Large intestine (tissue), 3 donors: Measurements from ENCODE around the gene SNAPC2. TPM values are rescaled to one million over a fixed set of nuclear protein-coding genes. Genes with fewer than 3 reads are reported as not detected.
"Not testable (repeated sequence)": the region's sequence is repeated elsewhere in the genome, so short reads cannot be mapped to it uniquely, and the experiment has no call there.

Experiments
- DNase-seq, 2 donors: peaks; one replicate each; pipeline versions ENCODE4 v3.0.0 to v3.0.0-alpha.2; 2013
- H3K27ac ChIP-seq: one replicate; pipeline ENCODE4 v1.5.1; 2013; ENCODE audit warnings: low read length
- H3K27me3 ChIP-seq: 2 replicates; pipeline ENCODE4 v1.6.1; 2013; ENCODE audit warnings: low read length; ENCODE audit not compliant: control insufficient read depth, insufficient read depth
- H3K36me3 ChIP-seq: 2 replicates; pipeline ENCODE4 v1.6.1; 2013; ENCODE audit warnings: low read length; ENCODE audit not compliant: control insufficient read depth, insufficient read depth
- H3K4me1 ChIP-seq: one replicate; pipeline ENCODE4 v1.6.1; 2013; ENCODE audit warnings: low read length; ENCODE audit not compliant: control insufficient read depth, insufficient read depth
- H3K4me3 ChIP-seq: one replicate; pipeline ENCODE4 v1.5.1; 2013; ENCODE audit warnings: low read length
- H3K9me3 ChIP-seq: one replicate; pipeline ENCODE4 v1.6.1; 2013; ENCODE audit warnings: mild to moderate bottlenecking, low read depth, low read length, moderate library complexity; ENCODE audit not compliant: control insufficient read depth
- WGBS: methylation state at CpG from one replicate; pipeline ENCODE4 v1.1.5; 2013; ENCODE audit warnings: low lambda C conversion rate; ENCODE audit not compliant: insufficient coverage; 5-methylcytosine and 5-hydroxymethylcytosine counted together
- polyA plus RNA-seq: library from polyadenylated mRNA; unstranded; fragments of 120-200 nt; gene quantifications from one replicate; pipeline ENCODE4 v1.2.1, GENCODE V29; 2013

Gene SNAPC2
- polyA plus RNA-seq, 1 donor, result 15.7 TPM

- Histone ChIP-seq H3K4me1 (peaks cover 13% of the 10 kb centered on the region), H3K27ac (no peak overlapping the region), H3K9me3 (no peaks in the 10 kb centered on the region), H3K36me3 (no peaks in the 10 kb centered on the region), H3K4me3 (peak overlapping the region; percentile 45), H3K27me3 (peaks cover 19% of the 10 kb centered on the region)
- no CpG with 5 or more reads among the region's 8 CpGs for WGBS
- no peak for DNase-seq
Observed at GRCh38 chr19:7888826-7889217, 31.3 kb upstream of the SNAPC2 start.

GRCh38 chr19:7893362-7894101 lies 26.6 kb upstream of the SNAPC2 start:
- 100% methylated on average over 1 of the region's 18 CpGs for WGBS
- not testable (repeated sequence) for H3K27me3 ChIP-seq

GRCh38 chr19:7894612-7895309 lies 25.4 kb upstream of the SNAPC2 start:
- peaks cover 3% of the 10 kb centered on the region for H3K27me3 ChIP-seq
- no peak for DNase-seq
- H3K4me1 ChIP-seq, result peaks cover 12% of the 10 kb centered on the region
- no CpG with 5 or more reads among the region's 18 CpGs for WGBS
- H3K27ac ChIP-seq, result no peak overlapping the region
- H3K4me3 ChIP-seq, result no peak overlapping the region
- no peaks in the 10 kb centered on the region for H3K36me3 ChIP-seq
- peaks cover 7% of the 10 kb centered on the region for H3K9me3 ChIP-seq

More at GRCh38 chr19:7893362-7894101, 26.6 kb upstream of the SNAPC2 start:
- H3K27ac ChIP-seq, H3K4me3 ChIP-seq, DNase-seq, H3K9me3 ChIP-seq, H3K36me3 ChIP-seq: not testable (repeated sequence)
- H3K4me1 ChIP-seq, result peaks cover 16% of the 10 kb centered on the region

GRCh38 chr19:7895565-7895964 lies 24.6 kb upstream of the SNAPC2 start:
- Histone ChIP-seq H3K4me1 (peaks cover 12% of the 10 kb centered on the region), H3K36me3 (no peaks in the 10 kb centered on the region), H3K9me3 (peaks cover 10% of the 10 kb centered on the region), H3K4me3 (no peak overlapping the region), H3K27me3 (no peaks in the 10 kb centered on the region), H3K27ac (no peak overlapping the region)
- no CpG with 5 or more reads among the region's 13 CpGs for WGBS
- no peak for DNase-seq

- Histone ChIP-seq H3K4me3 (no peak overlapping the region), H3K27me3 (no peaks in the 10 kb centered on the region), H3K4me1 (peaks cover 12% of the 10 kb centered on the region), H3K36me3 (no peaks in the 10 kb centered on the region), H3K9me3 (peaks cover 10% of the 10 kb centered on the region), H3K27ac (peak overlapping the region; percentile 56)
- no CpG with 5 or more reads among the region's 11 CpGs for WGBS
- peak; percentile 59 to 75 for DNase-seq
Observed at GRCh38 chr19:7897292-7897691, 22.8 kb upstream of the SNAPC2 start.

GRCh38 chr19:7898967-7899366 lies 21.2 kb upstream of the SNAPC2 start:
- no CpG with 5 or more reads among the region's 16 CpGs for WGBS
- no peak for DNase-seq

GRCh38 chr19:7899751-7900378 lies 20.3 kb upstream of the SNAPC2 start:
- no peak for DNase-seq
- Histone ChIP-seq H3K36me3 (no peaks in the 10 kb centered on the region), H3K27me3 (no peaks in the 10 kb centered on the region), H3K9me3 (peaks cover 10% of the 10 kb centered on the region), H3K4me3 (no peak overlapping the region), H3K27ac (no peak overlapping the region), H3K4me1 (peaks cover 16% of the 10 kb centered on the region)
- no CpG with 5 or more reads among the region's 34 CpGs for WGBS

More at GRCh38 chr19:7898967-7899366, 21.2 kb upstream of the SNAPC2 start:
- H3K27me3 ChIP-seq, result no peaks in the 10 kb centered on the region
- no peaks in the 10 kb centered on the region for H3K36me3 ChIP-seq
- no peak overlapping the region for H3K27ac ChIP-seq
- peaks cover 18% of the 10 kb centered on the region for H3K4me1 ChIP-seq
- H3K4me3 ChIP-seq, result no peak overlapping the region
- H3K9me3 ChIP-seq, result peaks cover 10% of the 10 kb centered on the region

- Histone ChIP-seq H3K9me3 (peaks cover 10% of the 10 kb centered on the region), H3K36me3 (peaks cover 2% of the 10 kb centered on the region), H3K27me3 (no peaks in the 10 kb centered on the region), H3K4me3 (no peak overlapping the region), H3K27ac (no peak overlapping the region), H3K4me1 (peaks cover 20% of the 10 kb centered on the region)
- no peak for DNase-seq
- no CpG with 5 or more reads among the region's 21 CpGs for WGBS
Observed at GRCh38 chr19:7900401-7900870, 19.7 kb upstream of the SNAPC2 start.

GRCh38 chr19:7900931-7901330 lies 19.2 kb upstream of the SNAPC2 start:
- Histone ChIP-seq H3K9me3 (peaks cover 10% of the 10 kb centered on the region), H3K4me3 (no peak overlapping the region), H3K36me3 (peaks cover 6% of the 10 kb centered on the region), H3K27ac (no peak overlapping the region), H3K27me3 (no peaks in the 10 kb centered on the region), H3K4me1 (peaks cover 20% of the 10 kb centered on the region)
- no CpG with 5 or more reads among the region's 3 CpGs for WGBS
- no peak for DNase-seq

GRCh38 chr19:7901337-7901736 lies 18.8 kb upstream of the SNAPC2 start:
- Histone ChIP-seq H3K9me3 (peaks cover 10% of the 10 kb centered on the region), H3K27ac (no peak overlapping the region), H3K27me3 (no peaks in the 10 kb centered on the region), H3K36me3 (peaks cover 9% of the 10 kb centered on the region), H3K4me3 (no peak overlapping the region), H3K4me1 (peaks cover 20% of the 10 kb centered on the region)
- DNase-seq, result no peak
- no CpG with 5 or more reads among the region's 7 CpGs for WGBS
